GM08714 (cell line): Measurements from ENCODE around the gene MYO5A.
"Not testable (repeated sequence)": the region's sequence is repeated elsewhere in the genome, so short reads cannot be mapped to it uniquely, and the experiment has no call there.

Experiments used
- H3K4me3 ChIP-seq: fragments of 200-500 bp; sonication (Bioruptor generic); 2 replicates; pipeline ENCODE4 v1.5.1; 2014; ENCODE audit warnings: mild to moderate bottlenecking, low read length, inconsistent platforms
- ZNF274 ChIP-seq: IDR thresholded peaks from 2 replicates; pipeline ENCODE4 v1.6.1; 2012; ENCODE audit warnings: mild to moderate bottlenecking, low read depth, low read length

The MYO5A gene

GRCh38 chr15:52528564-52529340 is at the start of gene MYO5A:
MYO5A (minus strand) TSS chr15:52528880; CDS start chr15:52528806, 74 bp downstream.
- peak within 1 kb of the TSS; percentile 74 for H3K4me3 ChIP-seq
- TF ChIP-seq ZNF274, result no peak

- no peak overlapping the region for H3K4me3 ChIP-seq
- no peak for TF ChIP-seq ZNF274
These were observed 48.0 kb upstream of the MYO5A start for GRCh38 chr15:52576692-52577091.

GRCh38 chr15:52575573-52575972 is 46.9 kb upstream of the MYO5A start:
- not testable (repeated sequence) for H3K4me3 ChIP-seq

GRCh38 chr15:52575072-52575471 is 46.4 kb upstream of the MYO5A start:
- no peak for TF ChIP-seq ZNF274
- no peak overlapping the region for H3K4me3 ChIP-seq

DNA sequence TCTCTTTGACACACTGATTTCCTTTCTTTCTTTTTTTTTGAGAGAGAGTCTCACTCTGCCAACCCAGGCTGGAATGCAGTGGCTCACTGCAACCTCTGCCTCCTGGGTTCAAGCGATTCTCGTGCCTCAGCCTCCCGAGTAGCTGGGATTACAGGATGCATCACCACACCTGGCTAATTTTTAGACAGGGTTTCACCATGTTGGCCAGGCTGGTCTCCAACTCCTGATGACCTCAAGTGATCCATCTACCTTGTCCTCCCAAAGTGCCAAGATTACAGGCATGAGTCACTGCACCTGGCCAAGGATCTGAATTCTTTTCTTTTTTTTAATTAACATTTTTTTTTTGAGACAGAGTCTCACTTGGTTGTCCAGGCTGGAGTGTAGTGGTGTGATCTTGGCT is 45.9 kb upstream of the MYO5A start:
- H3K4me3 ChIP-seq, result not testable (repeated sequence)

DNA sequence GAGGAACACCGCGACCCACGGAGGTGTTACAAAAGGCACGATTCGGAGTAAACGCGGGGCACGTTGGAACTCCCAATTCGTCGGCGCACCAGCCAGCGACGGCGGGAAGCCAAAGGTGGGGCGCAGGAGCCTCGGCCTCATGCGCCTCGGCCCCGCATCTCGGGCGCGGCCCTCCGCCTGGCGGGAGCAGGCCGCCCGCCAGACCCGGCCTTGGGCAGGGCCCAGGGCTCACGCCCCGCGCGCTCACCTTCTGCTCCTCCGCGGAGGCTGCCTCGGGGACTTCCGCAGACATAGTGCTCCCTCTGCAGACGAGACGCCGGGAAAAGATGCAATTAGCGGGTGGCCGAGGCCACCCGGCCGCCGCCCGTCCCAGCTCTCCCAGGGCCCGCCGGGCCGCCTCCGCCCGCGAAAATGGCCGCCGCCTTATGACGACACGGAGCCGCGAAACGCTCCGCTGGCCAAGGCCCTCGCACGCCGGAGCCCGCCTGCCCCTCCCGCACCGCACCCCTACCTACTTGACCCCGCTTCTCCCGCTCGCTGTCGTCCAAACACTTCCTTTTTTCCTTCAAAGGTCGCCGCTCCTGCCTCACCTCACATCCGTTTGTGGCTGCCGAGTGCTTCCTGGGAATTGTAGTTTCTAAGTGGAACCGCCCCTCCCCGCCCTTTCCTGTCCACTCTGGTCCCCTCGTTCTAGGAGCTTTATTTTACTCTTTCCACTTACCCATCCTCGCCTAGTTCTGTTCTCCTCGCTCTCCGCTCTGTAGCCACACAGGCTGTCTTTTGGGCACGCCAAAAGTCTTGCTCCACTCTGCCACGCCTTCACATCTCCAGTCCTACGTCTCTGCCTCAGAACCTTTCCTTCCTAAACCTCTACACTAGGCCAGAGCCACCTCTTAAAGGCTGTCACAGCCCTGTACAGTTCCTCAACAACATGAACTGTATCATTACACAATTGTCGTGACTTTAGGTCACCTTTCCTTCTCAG is 40.2 kb upstream of the MYO5A start, which contains the start of gene ARPP19:
ARPP19 (minus strand) TSS at position 430 of the 985 bp plus-strand sequence; CDS start at position 292, 138 bp downstream.
- H3K4me3 ChIP-seq, result peak within 1 kb of the TSS; percentile 90
- TF ChIP-seq ZNF274, result no peak

DNA sequence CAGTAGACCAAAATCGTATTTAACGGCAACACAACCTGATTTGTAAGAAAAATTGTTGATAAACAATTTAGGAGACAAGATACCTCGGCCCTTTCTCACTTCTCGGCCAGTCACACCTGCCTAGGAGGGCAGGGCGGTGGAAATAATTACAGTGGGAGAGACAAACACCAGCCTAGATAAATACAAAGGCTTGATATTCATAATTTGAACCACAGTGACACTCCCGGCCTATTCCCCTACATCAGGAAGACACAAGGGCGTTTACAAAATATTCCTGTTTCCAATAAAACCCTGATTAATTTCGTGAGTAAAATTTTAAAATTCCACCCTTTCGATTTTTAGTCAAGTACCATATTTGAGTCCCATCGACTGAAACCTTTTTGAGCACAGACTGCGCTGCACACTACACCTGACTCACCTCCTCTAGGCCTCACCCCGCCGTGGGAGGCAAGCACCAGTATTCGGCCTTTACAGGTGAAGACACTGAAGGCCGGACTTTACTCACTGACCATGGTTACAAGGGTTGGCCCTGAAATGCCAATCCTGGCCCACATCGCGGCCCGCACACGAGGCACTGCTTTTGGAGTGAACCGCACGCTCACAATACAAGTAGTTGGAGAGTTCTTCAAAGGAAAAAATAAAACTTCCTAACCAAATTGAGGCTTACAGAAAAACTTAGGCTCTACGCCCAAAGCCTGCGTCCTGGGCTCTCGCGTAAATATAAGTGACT is 39.4 kb upstream of the MYO5A start:
- TF ChIP-seq ZNF274, result no peak
- peak overlapping the region; percentile 90 for H3K4me3 ChIP-seq

GRCh38 chr15:52566889-52567288 is 38.2 kb upstream of the MYO5A start:
- peak overlapping the region; percentile 90; the same call in 1 of the 2 replicates for H3K4me3 ChIP-seq
- no peak for TF ChIP-seq ZNF274

DNA sequence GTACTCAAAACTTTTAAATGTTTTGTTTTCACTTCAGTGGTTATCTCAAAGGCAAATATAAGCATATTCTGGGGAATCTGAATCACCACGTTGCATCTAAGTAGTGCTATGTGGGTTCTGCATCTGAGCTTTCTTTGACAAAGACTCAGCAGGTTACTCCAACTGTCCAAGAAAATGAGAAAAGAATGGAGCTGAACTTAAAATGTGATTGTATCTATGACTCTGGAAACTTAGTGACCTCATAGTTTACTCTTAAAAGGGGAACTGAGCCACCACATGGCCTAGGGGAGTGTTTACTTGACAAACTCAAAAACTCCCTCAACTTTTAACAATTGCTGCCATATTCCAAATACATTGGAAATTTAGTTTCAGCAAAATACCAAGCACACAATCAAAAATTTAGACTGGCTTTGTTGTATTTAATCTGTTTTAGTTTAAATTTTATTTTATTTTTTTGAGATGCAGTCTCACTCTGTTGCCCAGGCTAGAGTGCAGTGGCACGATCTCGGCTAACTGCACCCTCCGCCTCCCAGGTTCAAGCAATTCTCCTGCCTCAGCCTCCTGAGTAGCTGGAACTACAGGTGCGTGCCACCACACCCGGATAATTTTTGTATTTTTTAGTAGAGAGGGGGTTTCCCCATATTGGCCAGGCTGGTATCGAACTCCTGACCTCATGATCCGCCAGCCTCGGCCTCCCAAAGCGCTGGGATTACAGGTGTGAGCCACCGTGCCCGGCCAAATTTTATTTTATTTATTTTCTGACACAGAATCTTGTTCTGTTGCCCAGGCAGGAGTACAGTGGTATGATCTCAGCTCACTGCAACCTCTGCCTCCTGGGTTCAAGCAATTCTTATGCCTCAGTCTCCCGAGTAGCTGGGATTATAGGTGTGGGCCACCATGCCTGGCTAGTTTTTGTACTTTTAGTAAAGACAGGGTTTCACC is 37.0 kb upstream of the MYO5A start:
- not testable (repeated sequence) for H3K4me3 ChIP-seq

DNA sequence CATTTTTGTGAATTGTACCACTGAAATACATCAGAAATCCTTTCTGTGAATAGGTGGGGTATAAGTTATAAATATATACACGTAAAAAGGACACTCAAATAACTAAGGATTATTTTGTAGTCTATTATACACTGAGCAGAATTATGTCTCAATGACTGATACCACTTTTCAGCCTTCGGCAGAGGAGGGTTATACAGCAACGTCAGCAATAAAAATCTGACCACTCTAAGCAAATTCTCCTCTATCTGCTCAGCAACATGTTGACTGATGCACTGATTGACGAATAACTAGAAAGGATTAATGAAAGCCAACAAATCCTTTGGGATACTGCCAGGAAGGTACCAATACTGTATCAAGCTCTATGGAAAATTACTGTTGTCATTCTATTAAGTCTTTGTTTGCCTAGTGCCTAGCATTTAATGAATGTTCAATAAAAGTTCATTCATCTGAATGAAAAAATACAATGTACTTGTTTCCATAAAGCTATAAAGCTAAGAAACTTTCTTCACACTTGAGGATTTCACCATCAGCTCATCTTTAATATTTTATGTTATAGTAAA is 34.9 kb upstream of the MYO5A start:
- TF ChIP-seq ZNF274, result no peak
- no peak overlapping the region for H3K4me3 ChIP-seq

- no peak for TF ChIP-seq ZNF274
- H3K4me3 ChIP-seq, result no peak overlapping the region
These were observed 30.9 kb upstream of the MYO5A start for GRCh38 chr15:52559575-52559974.

DNA sequence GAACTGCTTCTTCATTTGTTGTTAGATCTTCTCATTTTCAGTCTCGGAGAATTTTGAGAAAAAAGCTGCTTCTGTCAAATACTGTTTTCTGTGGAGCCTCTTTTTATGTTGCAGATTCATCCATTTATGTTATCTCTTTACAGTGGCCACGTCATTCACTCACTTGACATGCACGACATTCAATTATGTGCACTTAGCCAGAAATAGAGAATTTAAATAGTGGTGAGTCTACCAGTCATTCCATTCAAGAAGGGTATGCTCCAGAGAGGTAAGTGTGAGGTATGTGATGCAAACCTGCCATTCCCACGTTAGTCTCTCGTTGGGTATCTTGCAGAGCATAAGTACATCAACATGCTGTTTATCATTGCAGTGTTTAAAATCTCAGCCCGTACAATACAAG is 30.3 kb upstream of the MYO5A start:
- peak overlapping the region; percentile 46; the same call in 1 of the 2 replicates for H3K4me3 ChIP-seq
- no peak for TF ChIP-seq ZNF274

GRCh38 chr15:52558196-52558595 is 29.5 kb upstream of the MYO5A start:
- TF ChIP-seq ZNF274, result no peak
- no peak overlapping the region; the same call in 1 of the 2 replicates for H3K4me3 ChIP-seq
